Left ventricle myocardium superior (tissue), 1 donor: Measurements from ENCODE around the gene DCAF5. TPM values are rescaled to one million over a fixed set of nuclear protein-coding genes. Genes with fewer than 3 reads are reported as not detected.

Experiments
- ATAC-seq: fragments of 200-7000 bp; cut with Tn5 transposase; one replicate; pipeline ENCODE4 v1.9.1; 2020; ENCODE audit warnings: mild to moderate bottlenecking, moderate library complexity
- DNase-seq: peaks from one replicate; pipeline ENCODE4 v3.0.0-alpha.2; 2020
- intact Hi-C: fragments of 100-400 bp; cut with micrococcal nuclease; formaldehyde crosslinking; loops from one replicate; pipeline ENCODE4 v1.11.0; 2022
- total RNA-seq: library from RNA; stranded (reverse); fragmentation: NEBNext Ultra II Directional; extraction: Animal tissue kit (Norgen Biotek cat#: 25700); gene quantifications from one replicate; pipeline ENCODE4 v1.2.1, GENCODE V29; 2021
- donor health status: DM: no; HTN: yes; CAD: no; lungs with severe emphysema.

DCAF5 gene
- total RNA-seq, 1 donor from 2014 or later, result 62.6 TPM

DNA sequence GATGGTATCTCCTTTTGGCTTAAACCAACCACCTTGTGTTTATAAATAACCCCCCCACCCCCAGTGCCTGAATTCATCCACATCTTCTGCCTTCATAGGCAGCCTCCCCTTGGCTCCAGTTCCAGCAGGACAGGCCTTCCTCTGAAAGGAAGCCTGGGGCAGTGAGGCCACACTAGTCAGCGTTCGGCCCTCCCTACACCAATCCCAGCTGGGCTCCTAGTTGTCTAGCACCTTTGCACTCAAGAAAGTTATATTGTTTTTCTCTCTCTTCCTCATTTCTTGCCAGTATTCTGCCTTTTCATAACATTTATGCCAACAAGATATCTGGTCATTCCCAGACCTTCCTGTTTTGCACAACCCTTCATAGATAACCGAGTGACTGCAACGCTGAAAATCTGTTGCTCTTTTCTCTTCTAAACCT, 100.7 kb downstream of the DCAF5 start:
- DNase-seq (no peak), ATAC-seq (no peak)
- intact Hi-C loops, result no loop called here

DNA sequence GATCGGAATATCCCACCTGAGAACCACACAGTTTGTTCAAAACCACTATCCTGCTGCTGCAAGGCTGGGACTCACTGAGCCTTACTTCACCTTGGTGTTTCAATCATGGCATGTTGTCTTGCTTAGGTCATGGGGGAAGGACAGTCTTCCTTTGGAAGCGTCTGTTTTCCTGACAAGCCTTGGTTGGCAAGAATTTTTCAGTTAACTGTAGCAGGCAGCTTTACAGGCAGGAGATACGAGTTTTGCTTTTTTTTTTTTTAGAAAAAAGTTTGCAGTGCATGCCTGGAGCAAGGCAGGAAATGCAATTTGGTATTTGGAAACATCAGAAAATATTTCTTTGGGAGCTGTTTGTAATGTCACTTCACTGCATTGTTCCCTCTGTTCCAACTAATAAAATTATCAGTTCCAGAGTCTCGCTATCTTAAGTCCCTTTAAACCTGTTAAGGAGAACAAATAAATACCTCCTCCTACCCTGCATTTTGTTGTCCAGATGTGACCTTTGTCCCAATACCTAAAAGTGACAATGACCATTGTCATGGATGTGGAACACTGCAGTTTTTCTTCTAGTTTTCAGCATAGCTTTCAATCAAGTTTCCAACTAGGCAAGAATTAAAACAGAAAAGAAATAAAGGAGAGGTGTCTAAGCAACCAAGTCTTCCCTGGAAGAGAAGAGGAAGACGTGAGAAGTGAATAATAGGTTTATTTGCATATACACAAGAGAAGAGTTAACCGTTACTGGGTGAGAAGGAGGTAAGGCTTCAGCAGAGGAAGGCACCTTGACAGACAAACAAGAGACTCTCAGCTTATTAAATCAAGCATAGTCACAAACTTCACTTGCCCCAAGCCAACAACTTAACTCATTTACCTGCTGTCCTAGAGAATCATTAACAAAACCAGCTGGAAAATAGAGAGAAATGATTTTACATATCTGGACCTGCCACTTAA, 102.4 kb downstream of the DCAF5 start:
- ATAC-seq (no peak), DNase-seq (no peak)
- intact Hi-C loops, result no loop called here

DNA sequence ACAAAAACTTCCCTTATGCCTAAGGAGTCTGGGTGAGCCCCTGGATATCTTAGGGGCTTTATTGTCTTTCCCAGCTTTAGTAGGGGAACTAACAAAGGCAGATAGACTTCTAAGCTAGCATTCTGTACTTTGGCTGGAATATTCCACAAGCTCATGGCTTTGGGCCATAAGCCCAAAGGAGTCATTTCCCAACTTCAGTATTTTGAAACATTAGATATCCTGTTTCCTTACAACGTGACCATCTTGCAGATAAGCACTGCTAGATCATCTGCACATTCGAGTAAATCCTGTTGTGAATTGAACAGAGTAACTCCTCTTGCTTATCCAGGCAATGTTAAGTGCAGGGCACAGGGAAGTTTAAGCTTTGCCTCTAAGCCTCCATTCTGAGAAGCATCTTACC, 103.2 kb downstream of the DCAF5 start:
- intact Hi-C loops, result no loop called here
- ATAC-seq (peak; percentile 70), DNase-seq (no peak)

DNA sequence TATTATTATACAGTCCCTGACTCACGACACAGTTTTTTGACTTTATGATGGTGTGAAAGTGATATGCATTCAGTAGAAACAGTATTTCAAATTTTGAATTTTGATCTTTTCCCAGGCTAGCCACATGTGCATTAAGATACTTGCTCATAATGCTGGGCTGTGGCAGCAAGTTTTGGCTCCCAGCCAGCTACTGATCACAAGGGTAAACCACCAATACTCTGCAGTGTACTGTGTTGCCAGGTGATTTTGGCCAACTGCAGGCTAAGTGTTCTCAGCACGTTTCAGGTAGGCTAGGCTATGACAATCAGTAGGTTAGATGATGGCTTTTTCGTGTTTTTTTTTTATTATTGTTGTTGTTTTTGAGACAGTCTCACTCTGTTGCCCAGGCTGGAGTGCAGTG, 104.5 kb downstream of the DCAF5 start:
- intact Hi-C loops, result no loop called here
- no peak for DNase-seq
- no peak for ATAC-seq

DNA sequence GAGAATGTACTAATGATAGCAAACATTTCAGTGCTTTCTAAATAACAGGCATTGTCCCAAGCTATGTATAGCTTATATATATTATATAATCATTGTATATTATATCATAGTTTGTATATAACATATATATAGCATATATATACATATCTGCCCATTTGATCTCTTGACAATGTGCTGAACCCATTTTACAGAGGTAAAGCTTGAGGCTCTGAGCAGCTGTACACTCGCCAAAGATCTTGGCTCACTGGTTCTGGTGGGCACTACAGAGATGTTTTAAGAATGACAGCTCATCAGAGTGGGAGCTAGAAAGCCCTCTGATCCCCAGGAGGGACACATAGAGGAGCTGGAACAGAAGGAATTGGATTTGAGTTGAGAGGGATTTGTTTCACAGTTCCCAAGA, 105.7 kb downstream of the DCAF5 start:
- ATAC-seq, result no peak
- DNase-seq, result no peak
- intact Hi-C loops, result no loop called here

DNA sequence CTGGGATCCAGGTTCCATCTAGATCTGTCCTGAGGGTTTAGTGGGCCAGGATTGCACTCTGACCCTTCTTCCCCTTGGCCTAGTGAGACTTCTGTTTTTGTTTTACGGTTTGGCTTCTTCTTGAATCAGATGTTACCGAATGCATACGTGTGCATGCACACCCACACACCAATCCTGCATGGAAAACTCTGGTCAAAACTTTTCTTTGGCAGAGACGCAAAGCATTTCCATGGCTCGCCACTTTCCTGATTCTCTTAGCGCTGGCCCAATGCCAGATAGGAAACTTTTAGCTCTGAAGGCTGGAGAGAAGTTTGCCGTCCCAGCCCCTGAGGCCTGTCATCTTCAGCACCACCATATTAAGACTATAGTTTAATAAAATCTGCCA, 106.5 kb downstream of the DCAF5 start:
- ATAC-seq (peak; percentile 35), DNase-seq (no peak)
- intact Hi-C loops, result no loop called here

DNA sequence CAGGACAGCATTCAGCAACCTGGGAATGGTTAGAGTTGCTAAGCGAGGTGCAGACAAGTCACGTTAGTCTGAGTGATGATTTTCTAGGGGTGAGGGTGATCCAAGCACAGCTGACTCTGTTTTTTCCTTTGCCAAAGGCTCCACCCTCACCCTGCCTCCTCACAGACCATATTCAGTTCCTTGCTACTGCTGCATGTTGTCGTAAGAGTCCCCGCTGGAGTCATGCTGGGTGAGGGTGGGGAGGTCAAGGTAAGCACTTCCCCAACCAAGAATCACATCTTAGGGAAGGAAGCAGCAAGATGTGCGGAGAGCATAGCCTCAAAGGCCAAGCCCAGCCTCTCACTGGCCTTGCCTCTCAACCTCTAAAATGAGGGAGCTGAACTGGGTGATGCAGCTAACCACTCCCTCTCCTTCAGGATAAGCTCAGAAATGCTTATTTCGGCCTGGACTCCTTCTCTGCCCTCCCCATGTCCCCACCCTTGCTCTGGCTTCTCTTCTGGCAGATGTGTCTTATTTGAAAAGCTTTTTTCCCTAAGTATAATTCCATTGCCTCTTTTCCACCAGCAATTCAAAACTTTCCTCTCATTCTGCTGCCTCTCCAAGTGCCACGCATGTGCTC, 107.0 kb downstream of the DCAF5 start:
- peak; percentile 21 for ATAC-seq

DNA sequence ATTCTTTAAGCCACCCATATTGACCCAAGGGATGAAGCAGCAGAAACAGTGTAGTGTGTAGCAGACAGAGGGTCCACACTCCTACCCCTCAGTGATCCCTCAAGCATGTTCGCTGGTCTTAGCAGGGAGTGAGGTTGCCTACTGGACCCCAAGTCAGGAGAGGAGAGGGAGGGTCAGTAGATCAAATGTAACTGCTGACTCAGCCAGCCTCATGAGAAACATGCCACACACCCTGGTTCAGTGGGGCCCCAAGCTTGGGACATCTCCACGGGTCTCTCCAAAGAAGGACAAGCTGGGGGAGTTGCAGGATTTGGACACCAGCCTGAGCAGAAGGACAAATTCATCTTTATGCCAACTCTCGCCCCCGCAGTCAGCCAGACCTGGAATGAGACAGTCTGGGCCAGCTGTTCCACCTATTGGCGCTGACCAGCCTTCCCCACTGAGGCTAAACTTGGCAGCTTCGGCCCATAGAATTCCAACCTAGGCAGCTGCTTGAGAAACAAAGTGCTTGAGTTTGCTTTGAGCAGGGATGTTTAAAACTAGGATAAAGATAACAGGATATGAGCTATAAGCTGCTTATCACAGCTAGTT, 107.9 kb downstream of the DCAF5 start:
- DNase-seq (peak; percentile 59), ATAC-seq (peak; percentile 52)
- intact Hi-C loops, result no loop called here

More for the DNA sequence above, 107.0 kb downstream of the DCAF5 start:
- intact Hi-C loops, result no loop called here
- no peak for DNase-seq

DNA sequence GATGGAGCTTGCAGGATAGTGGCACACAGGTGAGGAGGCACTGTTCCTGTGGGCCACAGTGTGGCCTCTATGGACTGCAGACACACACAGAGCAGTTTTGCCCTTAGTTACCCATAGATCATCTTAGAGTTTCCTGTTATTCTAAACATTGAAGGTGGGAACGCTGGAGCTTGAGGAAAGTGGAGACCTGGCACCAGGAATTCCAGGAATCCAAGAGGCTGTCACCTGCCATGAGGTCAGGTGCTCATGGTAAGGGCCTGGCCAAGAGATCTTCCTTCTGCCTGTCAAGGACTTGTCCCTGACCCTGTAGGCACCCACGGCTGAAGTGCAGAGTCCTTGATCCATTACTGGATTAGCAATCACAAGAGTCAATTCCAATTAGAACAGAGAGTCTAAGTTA, 108.6 kb downstream of the DCAF5 start:
- intact Hi-C loops, result no loop called here
- ATAC-seq (no peak), DNase-seq (no peak)

DNA sequence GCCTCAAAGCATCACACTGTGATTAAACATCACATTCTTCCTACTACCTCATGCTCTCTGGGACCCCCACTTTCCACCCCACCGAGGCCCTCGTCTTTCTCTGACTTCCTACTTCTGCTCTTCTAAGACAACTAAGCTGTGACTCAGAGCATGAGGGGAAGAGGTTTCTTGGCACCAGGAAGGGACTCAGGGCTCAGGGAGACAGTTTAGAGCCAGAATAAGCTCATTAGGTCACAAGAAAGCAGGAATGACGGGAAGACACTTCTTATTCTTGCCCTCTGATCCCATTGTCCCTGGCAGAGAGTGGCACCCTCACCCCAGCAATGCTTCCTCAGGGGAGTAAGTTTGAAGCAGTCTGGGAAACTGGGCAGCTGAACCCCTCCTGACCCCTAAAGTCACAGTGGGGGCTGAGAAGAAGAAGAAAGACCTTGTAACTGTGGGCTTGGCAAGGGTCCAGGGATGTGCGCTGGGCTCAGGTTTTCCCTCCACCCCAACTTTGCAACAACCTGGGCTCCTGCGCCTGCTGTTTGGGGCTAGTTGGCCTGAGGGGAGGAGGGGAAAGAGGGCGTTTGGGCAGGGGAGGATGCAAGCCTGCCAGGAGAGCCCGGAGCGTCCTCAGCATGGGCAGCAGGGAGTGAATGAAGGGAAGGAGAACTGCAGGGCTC, 109.2 kb downstream of the DCAF5 start:
- intact Hi-C loops, result no loop called here
- DNase-seq (no peak), ATAC-seq (peak; percentile 52)

DNA sequence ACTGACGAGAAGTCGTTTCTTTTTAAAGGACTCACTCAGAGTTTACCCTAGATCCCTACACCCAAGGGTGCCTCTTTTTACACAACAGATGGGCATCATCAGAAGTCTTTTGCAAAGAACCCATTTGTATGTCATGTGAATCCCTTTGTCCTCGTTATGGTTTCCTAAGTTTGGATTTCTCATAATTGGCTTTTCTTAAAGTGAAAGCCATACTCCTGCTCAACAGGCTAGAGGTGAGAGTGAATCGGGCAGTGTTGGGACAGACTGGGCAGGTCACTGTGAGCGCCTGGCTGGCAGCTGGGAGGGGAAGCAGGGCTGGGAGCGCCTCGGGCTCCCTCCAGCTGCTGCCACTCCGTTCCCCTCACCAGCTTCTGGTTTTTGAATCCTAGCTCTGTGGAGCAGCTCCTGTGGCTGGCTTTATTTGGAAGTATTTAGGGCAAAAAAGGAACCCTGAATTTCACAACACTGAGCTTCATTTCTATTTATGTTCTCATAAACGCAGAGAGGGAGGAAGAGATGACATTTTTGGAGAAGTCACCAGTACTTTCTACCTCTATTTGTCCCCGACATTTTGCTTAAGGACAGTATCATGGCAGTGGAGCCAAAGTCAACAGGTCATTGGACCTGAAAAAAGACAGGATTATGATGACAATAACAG, 110.0 kb downstream of the DCAF5 start:
- intact Hi-C loops, result no loop called here
- ATAC-seq, result peak; percentile 50
- peak; percentile 60 for DNase-seq

DNA sequence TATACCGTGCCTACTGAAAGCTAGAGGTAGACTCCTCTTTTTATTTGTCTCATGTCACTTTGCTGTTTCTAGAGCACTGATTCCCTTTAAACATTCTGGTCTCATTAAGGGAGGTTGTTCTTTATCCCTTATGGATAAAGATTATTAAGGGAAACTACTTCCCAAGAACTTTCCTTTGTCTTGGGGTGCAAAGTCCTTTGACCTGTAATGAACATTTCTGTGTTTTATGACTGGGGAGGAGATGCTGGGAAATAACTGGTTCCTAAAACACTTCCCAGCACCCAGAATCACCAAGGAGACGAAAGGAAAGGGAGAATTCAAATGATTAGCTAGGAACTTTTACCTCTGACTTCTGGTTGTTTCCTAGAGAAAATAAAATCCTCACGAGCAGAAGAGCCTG, 110.6 kb downstream of the DCAF5 start:
- no peak for ATAC-seq
- intact Hi-C loops, result no loop called here
- DNase-seq, result no peak

DNA sequence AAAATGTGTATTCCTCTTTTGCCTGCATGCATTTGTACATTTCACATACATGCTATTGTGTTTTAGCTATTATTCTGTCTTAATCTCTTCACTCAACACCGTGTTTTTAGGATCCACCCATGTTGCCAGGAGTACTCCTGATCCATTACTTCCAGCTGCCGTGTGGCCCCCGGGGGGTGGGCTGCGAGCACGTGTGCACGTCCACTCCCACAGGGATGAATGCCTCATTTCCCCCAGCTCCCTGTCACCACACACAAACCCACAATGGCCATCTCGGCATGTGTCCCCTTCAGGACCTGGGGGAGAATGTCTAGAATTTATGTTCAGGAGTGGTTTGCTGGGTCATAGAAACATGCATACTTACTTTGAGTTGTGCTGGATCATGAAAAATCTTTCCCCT, 111.1 kb downstream of the DCAF5 start:
- ATAC-seq, result no peak
- intact Hi-C loops, result no loop called here
- DNase-seq, result no peak

DNA sequence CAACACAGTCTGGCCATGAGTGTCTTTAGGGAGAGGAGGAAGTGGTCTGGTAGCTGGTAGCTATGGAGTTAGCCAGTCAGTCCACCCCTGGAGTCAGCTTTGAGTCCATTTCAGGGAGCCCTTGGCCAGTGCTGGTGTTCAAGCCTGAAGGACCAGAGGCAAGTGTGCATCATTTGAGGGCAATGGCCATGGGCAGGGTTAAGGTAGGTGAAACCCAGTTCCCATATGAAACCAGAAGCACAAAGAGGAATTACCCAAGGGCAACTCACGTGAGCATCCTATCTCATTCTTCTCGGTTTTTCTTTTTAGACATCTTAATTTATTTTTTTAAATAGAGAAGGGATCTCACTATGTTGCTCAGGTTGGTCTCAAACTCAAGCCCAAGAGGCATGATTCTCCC, 112.6 kb downstream of the DCAF5 start:
- intact Hi-C loops, result no loop called here
- no peak for ATAC-seq
- DNase-seq, result no peak

DNA sequence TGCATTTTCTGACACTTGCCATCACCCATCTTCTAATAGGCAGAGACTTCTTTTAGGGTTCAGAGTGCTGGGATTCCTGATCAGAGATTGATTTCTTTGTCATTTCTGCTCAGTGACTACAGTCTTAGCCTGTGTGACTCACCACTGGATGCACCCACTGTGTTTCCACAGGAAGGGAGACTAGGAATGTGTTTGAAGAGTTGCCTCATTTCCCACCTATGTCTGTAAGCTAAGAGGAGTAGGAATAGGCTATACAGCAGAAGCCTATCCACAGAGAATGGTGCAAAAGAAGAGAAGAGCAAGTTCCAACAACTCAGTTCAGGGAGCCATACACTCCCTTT, 113.7 kb downstream of the DCAF5 start:
- intact Hi-C loops, result no loop called here
- no peak for ATAC-seq
- no peak for DNase-seq

DNA sequence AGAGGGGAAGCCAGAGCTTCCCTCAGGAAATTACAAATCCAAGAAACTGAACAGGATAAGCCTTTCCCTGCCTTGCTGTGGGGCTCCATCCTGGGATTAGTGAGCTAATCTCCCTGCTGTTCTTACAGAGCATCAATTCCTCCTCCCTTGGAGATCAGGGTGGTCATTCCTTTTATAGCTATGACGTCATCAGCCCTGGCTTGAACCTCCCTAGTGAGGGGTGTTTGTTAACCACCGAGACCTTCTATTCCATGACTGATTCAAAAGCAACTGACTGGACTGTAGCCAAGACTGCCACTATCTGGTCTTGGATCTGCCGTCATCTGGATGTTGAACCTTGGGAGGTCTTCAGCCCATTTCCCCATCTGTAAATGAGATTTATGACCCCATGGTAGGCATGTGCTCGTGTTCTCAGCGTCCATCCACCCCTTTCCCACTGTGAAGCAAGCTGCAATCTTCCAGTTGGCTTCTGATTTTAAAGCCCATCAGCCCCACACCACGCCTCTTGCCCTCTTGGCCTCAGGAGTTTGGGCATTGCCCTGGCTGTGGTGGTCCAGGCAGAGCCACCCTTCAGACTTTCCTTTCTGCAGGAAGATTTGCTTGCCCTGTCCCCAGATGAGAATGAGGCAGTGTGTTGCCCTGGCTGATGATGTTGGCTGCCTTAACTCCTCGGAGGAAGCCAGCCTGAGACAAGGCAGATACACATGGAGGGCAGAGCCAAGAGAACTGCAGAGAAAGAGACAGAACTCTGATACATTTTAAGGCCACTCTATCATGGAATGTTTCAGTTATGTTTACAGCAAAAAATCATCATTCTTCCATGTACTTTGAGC, 114.2 kb downstream of the DCAF5 start:
- intact Hi-C loops, result no loop called here
- ATAC-seq (peak; percentile 33), DNase-seq (no peak)

DNA sequence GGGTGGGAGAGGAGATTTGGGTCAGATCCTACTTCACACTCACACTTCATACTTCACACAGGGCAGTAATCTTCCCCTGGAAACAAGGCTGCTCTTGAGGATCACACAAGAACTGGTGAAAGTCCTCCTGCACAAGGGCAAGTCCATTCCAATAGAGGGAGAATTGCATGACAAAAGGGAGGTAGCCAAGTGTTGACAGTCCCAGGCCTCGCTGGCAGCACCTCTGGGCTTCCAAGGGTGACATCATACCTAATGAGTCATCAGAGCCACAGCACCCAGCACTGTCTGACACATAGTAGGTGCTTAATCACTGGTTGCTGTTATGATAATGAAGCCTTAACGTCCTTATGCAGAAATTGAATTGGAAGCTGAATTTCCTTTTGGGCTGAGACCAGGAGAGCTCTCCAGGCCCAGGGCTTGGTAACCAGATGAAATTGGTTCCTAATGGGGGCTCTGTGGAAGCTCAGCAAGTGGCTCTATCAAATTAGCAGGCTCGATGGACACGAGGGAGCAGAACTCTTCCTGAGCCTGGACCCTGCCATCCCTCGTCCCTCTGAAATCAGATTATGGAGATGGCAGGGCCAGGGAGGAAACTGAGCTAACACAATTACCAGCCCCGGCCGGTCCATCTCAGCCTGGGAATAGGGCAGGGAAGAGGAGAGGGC, 115.0 kb downstream of the DCAF5 start:
- intact Hi-C loops, result no loop called here
- DNase-seq (no peak), ATAC-seq (peak; percentile 39)
